HG03558 (cell line): ENCODE data around the gene PSMG1.
A peak's percentile ranks its signal among the peaks of the same experiment; 100 is the strongest.

Experiments
- ATAC-seq: cut with Tn5 transposase; IDR thresholded peaks from one replicate; pipeline ENCODE4 v1.9.1; 2021; ENCODE audit warnings: moderate number of reproducible peaks; ENCODE audit not compliant: unreplicated experiment; ENCODE audit errors: extremely low read depth

PSMG1 gene

DNA sequence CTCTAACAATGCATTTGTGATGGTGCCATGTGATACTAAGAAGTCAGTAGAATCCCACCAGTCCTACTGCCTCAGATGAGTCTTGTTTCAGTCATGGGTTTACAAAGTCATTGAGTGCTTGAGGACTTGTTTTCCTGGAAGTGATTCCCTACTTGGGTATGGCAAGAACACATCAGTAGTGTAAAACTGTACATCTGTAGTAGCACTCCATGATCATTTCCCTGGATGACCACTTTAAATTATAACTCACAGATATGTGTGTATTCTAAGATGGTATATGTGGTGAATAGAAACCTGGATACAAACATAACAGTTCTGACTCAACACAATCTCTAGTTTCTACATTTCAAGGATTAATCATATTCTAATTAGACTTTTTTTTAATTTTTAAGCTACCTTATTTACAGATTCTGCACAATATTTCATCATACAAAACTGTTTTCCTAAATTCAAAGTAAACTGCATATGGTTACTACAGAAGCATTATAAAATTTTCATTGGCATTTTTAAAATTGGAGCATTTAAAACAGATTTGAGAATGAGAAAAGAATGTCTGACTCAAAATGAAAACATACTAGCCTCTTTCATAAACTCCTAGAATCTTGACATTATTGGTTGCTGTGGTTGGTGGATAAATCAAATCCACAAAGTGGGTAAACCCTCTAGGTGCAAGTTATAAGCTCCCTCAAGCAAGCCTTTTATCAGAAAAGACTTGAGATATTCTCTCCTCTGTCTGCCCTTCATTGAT lies 6.8 kb upstream of the PSMG1 start:
- ATAC-seq: no peak

DNA sequence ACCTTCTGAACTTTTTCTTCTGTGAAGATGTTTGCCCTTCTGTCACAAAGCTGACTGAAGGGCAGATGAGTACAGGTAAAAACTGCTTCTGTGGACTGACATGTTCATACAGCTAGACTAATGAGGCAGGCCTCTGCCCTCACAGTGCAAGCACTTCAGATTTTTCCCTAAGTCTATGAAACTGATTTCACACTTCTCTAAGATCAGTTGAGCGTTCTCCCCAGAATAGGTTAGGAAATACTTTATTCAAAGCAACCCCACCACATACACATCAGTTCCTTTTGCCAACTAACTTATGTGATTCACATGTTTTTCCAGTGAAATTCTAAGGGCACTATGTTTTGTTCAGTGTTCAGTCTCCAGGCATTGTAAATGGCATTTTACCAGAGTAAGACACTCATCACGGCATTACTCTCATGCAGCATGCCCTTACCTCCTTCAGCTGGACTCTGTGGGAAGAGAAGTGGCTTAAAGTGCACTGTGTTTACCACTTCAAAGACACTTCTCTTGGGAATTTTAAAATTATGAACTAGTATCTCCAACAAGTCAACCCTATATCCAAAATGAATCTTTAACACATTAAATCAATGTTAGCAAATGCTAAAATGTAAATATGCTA lies 5.4 kb upstream of the PSMG1 start:
- no peak for ATAC-seq

DNA sequence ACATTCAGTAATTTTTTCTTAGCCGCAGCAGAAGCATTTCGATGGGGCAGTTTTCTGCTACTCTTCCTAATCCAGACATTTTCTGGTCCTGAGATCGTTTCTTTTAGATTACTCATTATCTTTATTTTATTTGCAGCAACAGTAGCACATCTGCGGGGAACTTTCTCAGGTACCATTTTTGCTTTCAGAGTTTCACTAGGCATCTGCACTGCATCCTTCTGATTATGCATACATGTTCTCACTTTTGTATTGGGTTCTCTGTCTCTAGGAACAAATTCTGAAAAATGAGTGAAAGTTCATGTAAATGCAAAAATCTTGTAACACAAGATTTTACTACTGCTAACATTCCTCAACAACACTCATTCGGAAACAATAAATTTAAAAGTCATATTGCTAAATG lies 3.9 kb upstream of the PSMG1 start:
- no peak for ATAC-seq

DNA sequence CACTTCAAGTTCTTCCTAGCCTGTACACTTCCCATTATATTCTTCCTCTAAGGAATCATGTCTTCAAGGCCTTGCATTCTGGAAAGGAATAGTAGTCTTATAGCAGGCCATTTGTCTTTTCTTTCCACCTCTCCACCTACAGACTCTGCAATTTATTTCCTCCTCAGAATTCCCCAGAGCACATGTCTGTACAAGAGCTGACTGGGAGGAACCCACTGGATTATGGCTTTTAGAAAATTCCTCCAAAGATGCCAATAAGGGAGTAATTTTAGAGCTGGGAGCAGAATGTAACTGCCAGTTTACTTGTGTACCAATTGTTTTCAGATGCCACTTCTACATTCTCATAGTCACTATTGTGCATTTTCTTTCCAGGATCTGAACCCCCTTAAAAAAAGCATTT lies 3.4 kb upstream of the PSMG1 start:
- no peak for ATAC-seq

DNA sequence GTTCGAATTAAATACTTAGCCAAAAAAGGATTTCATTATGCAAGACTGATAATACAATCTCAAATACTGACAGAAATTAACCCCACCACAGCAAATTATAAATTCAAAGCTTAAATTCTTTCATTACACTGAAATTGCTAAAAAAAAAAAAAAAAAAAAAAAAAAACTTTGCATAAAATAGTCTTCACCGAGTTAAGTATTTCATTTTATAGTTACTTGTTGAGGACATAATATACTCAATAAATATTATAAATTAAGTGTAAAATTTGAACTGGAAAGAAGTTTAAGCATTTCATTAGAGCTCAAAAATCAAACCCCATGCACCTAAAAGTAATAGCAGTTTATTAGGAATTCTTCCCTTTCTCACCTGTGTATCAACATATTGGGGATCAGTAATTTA lies 1.9 kb upstream of the PSMG1 start:
- ATAC-seq: no peak

DNA sequence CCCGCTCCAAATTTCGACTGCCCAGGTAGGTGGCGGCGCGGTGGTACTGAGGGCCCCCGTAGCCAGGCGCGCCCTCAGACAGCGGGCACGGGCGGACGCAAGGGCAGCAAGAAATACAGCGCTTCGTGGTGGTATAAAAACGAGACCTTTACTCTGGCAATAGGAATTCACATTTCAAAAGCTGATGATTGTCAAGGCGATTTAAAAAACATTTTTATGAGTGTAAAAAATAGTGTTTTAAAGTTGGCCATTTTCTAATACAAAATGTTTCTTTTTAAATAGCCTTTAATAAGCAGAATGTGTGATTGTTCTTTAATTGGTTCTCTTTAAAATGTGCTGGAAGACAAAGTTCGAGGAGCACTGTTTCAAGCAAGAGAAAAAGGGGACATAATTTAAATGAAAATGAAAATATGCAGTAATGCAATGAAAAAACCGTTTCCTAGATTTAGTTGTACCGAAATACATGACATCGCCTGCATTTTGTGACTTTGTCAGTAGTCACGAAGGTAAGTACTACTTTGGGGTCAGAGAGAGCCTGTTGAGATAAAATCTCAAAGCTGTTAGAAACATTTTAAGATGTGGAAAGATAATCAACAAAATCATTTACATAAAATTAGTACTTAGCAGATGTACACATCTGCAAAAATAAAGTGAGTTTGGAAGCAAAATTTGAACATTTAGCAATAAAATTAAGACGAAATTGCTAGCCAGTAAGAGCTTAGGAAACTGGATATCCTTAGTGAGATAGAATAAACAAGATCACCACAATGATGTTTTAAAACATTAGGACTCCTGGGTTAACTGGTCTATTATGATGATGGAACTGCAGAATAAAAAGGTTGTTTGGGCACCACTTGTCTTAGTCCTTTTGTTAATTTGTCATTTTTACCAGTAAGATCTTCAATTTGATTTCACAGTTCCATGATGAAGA lies 1.1 kb upstream of the PSMG1 start:
- ATAC-seq: no peak

DNA sequence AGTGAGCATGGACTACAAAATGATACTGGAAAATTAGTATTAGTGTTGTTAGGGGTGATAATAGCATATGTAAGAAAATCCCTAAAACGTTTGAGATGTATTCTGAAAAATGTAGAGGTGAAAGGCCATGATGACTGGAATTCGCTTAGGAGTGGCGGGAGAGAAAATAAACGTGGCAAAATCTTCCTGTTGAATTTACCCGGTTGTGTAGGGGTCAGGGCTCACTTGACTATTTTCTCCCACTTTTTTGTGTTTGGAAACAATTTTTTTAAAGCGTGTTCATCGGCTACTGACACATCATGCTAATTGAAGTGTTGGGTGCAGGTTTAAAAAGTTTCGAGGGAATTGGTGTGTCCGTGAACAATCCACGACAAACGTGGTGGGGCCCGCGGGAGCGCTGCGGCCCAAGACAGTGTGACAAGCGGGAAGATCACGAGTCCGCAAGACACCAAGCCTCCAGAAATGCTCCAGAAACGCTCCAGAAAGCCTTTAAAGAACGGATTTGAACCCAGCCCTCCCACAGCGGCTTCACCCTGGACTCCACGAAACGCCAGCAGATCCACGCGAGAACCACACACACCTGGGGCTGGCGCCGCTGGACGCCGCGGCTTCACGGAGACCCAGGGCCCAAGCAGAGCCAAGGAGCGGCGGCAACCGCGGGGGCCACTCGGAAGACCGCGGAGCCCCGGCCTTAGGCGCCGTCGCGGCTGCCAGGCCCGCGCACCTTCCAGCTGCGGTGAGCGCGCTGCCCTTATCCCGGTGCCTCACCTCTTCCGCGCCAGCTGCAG lies 573 bp downstream of the PSMG1 start:
- ATAC-seq: peak; percentile 11

DNA sequence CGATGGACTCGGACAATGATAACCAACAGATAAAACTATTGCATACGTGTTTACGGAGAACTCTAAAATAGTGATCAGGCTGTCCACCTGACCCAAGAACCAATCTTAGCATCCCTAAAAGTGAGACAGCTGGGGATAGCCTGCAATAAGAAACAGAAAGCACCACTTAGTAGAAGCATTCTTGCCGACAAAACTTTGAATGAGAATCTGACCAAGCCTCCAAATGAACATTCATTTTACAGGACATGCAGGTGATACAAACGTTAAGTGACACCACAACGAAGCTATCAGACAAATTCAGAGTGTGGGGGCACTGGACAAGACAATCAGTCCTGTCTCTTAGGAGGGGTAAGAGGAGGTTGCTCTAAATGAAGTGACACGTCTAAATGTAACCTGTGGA lies 1.2 kb downstream of the PSMG1 start:
- no peak for ATAC-seq

DNA sequence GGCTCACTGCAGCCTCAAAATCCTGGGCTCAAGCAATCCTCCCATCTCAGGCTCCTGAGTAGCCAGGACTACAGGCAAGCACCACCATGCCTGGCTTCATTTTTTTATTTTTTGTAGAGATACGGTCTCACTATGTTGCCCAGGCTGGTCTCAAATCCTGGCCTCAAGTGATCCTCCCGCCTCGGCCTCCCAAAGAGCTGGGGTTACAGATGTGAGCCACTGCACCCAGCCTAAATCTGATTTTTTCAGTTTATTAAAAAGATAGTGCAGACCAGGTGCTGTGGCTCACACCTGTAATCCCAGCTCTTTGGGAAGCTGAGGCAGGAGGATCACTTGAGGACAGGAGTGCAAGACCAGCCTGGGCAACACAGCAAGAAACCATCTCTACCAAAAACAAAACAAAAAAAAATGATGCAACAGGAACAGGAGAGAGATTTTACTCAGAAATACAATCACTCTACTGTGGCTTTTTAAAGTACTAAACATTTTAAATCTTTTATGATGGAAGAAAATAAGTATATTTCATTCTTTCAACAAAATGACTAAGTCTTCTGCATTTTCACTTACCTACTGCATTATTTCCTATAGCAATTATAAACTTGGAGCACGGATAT lies 1.9 kb downstream of the PSMG1 start:
- ATAC-seq: no peak

DNA sequence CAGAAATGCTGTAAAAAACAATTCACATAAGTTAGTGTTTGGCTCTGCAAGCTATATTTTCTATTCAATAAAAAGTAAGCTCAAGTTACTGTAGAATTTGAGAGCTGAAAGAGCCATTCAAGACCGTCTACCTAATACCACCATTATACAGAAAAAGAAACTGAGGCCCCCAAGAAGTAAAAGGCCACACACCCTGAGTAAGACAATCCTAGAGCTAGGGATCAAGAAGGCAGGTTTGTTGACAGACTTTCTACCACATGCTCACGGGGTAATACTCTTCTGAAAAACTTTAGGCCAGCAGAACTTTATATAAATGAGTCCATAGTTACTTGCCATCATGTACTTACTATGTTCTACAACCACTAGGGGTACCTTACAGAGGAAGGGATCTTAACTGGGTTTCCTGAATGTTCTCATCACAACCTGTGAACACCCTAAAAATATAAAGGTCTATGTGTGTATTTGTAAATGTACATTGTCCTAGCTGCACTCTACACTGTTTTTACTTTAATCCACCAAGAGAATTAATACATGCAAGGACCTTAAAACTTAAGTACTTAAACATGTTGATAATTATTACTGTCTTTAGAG lies 2.7 kb downstream of the PSMG1 start:
- no peak for ATAC-seq

DNA sequence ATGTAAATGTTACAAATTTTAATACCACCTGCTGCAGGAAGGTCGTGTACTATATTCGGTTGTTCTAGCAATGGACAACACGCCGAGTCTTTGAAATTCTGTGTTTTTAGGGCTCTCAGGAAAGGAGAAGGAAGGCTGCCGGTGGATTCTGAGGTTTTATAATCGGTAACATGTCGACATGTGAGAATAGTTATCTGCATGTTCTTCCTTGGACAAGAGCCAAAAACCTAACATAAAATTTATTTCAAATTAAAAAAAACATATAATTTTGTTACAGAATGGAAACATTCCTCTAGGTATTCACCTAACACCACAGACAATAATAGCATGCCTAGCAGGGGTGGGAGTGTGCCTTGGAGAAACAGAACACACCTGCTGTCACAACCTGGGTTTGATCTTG lies 4.8 kb downstream of the PSMG1 start:
- no peak for ATAC-seq

DNA sequence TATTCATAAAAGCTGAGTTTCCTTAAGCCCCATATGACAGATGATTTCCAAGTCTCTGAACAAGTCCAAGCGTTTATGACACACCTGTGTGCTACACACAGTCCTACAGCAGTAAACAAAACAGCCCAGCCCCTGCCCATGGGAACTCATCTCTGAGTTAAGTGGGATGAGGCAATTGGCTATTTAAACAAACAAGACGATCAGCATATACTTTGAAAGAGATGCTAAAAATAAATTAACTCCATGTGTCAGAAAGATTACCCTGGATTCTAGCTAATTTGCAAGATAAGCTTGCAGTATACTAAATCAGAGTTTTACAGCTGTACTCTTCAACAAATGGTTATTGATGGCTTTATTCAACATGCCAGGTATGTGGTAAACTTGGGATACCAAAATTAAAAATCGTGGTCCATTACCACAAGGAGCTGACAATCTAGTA lies 7.0 kb downstream of the PSMG1 start:
- no peak for ATAC-seq

DNA sequence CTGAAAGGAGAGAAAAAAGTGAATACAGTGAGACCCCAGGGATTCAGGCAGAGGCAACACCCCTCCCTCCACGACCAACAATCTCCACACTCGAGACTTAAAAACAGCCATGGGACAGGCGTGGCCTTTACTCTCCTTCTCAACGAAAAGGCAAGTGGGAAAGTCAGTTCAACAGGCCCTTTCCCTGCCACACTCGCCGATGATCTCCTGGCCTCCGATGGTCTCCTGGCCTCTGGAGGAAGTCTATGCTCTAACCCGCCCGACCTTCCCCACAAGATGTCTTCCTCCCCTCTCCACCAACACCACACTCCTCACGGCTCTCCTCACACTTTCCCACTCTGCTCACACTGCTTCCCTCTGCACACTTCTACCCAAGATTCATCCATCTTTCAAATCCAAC lies 7.6 kb downstream of the PSMG1 start:
- no peak for ATAC-seq

DNA sequence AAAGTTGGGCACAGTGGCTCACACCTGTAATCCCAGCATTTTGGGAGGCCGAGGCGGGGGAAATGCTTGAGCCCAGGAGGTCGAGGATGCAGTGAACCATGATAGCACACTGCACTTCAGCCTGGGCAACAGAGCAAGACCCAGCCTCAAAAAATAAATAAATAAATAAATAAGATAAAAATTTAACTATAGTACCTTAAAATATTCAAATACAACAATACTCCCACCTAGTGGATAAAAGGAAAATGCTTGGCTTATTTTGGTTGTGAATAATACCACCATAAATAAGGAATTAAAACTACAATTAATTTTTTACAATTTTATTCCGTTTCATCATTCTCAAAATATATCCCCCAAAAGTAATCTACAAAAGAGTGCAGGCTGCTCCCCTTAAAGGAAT lies 8.1 kb downstream of the PSMG1 start:
- ATAC-seq: no peak

DNA sequence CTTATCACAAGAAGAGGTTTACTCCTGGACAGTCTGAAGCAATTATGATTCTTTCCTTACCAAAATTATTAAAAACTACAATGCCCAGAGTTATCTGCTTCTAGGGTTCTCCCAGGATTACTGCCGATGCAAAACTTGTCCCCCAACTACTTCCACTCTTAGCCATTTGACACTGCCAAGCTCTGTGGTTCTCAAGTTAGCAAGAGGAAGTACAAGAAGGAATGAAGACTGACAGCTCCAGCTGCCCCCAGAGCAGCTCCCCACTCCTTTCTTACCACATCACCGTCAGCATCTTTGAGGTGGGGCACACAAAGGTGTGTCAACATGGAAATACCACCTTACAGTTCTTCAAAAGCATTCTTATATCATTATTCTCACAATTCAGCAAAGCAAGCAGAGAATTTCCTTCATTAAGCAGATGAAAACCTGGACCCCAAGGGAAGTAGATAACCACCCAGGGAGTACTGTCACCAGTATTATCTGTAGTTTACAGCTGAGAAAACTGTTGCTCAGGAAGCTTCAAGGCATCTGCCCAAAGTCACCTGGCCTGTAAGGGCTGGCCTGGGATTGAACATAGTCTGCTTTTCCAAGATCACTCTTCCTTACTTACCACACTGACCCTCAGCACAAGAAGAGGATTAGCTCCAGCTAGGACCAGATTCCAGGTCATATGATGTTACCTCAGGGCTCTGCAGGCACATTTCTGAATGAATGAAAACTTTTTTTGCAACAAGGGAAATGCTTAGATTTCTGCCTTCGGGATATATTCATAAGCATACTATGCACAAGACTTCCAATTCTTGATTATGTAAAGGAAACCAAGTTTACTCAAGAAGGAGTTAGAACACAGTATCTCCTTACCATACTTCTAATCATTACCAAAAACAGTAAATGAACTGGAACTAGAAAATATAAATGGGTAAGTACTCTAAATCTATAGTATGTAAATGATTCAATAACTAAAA lies 9.3 kb downstream of the PSMG1 start:
- no peak for ATAC-seq

DNA sequence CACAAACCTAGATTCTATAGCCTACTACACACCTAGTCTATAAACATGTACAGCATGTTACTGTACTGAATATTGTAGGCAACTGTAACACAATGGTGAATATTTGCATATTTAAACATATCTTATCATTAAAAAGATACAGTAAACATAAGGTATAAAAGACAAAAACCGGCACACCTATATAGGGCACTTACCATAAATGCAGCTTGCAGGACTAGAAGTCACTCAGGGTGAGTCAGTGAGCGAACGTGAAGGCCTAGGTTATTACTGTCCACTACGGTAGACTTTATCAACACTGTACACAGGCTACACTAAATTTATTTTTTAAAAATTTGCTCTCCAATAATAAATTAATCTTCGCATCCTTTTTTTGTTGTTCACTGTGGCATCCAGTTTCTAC lies 13.3 kb downstream of the PSMG1 start:
- ATAC-seq: no peak

DNA sequence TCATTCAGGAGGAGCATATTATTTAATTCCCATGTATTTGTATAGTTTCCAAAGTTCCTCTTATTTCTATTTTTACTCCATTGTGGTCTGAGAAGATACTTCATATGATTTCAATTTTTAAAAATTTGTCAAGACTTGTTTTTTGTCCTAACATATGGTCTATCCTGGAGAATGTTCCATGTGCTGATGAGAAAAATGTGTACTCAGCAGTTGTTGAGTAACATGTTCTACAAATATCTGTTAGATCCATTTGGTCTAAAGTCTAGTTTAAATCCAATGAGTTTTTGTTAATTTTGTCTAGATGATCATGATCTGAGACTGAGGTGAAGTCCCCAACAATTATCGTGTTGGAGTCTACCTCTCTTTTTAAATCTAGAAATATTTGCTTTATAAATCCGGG lies 14.5 kb downstream of the PSMG1 start:
- ATAC-seq: no peak

DNA sequence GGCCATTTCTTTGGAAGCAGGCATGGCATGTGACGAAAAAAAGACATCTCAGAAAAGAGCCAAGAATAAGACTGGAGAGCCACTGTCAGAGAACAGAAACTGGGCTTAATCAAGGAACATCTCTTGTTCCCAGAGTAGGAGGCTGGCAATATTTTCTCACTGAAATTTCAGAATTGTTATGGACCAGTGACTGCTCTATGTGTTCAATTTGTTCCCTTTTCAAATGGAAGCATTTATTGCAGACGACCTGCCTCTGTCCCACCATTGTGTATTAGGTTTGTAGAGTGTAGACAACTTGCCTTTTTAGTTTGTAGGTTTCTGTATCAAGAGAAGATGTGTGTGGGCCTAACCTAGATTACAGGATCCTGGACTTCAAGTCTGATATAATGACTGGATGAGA lies 18.7 kb downstream of the PSMG1 start:
- ATAC-seq: no peak
